Activated naive CD8-positive, alpha-beta T cell treated with anti-CD3 and anti-CD28 coated beads for 36 hours (primary cell): Measurements from ENCODE around the gene C7orf25. TPM values are rescaled to one million over a fixed set of nuclear protein-coding genes. Genes with fewer than 3 reads are reported as not detected.
A peak's percentile ranks its signal among the peaks of the same experiment; 100 is the strongest.

ENCODE experiments used
- DNase-seq: peaks from one replicate; pipeline ENCODE4 v3.0.0; 2021
- H3K27ac Mint-ChIP-seq: one replicate; pipeline ENCODE4 v1.8.0; 2022; ENCODE audit warnings: mild to moderate bottlenecking, moderate library complexity, mixed read lengths
- H3K27me3 Mint-ChIP-seq: one replicate; pipeline ENCODE4 v1.8.0; 2022; ENCODE audit warnings: mild to moderate bottlenecking, mixed read lengths
- H3K36me3 Mint-ChIP-seq: one replicate; pipeline ENCODE4 v1.8.0; 2021; ENCODE audit warnings: mild to moderate bottlenecking, mixed read lengths
- H3K4me1 Mint-ChIP-seq: one replicate; pipeline ENCODE4 v1.8.0; 2021; ENCODE audit warnings: mixed read lengths
- H3K4me3 Mint-ChIP-seq: one replicate; pipeline ENCODE4 v1.8.0; 2022; ENCODE audit warnings: mild to moderate bottlenecking, moderate library complexity, mixed read lengths
- H3K9me3 Mint-ChIP-seq: one replicate; pipeline ENCODE4 v1.8.0; 2022; ENCODE audit warnings: mixed read lengths
- total RNA-seq, 2 experiments: library from RNA; stranded (reverse); gene quantifications; one replicate each; pipeline ENCODE4 v1.2.3, GENCODE V29; 2021

C7orf25 gene
- 1 to 10 TPM; 3.8 to 4.3 TPM for total RNA-seq

GRCh38 chr7:42911454-42912447 lies at the start of gene C7orf25:
C7orf25 (minus strand) TSS chr7:42912070; CDS start chr7:42910900, 1,170 bp downstream.
- Mint-ChIP-seq H3K27ac (peak within 1 kb of the TSS; percentile 92), H3K36me3 (peaks cover 61% of the 10 kb centered on the region), H3K4me3 (peak within 1 kb of the TSS; percentile 94), H3K4me1 (peaks cover 58% of the 10 kb centered on the region), H3K27me3 (no peaks in the 10 kb centered on the region), H3K9me3 (no peaks in the 10 kb centered on the region)
- DNase-seq = peak; percentile 96

GRCh38 chr7:42961170-42961569 lies 49.3 kb upstream of the C7orf25 start:
- peaks cover 21% of the 10 kb centered on the region for H3K27me3 Mint-ChIP-seq
- H3K27ac Mint-ChIP-seq = no peak overlapping the region
- no peak for DNase-seq
- H3K36me3 Mint-ChIP-seq = peaks cover 1% of the 10 kb centered on the region
- H3K4me3 Mint-ChIP-seq = no peak overlapping the region
- peaks cover 12% of the 10 kb centered on the region for H3K4me1 Mint-ChIP-seq
- H3K9me3 Mint-ChIP-seq = peaks cover 4% of the 10 kb centered on the region

- Mint-ChIP-seq H3K4me1 (peaks cover 12% of the 10 kb centered on the region), H3K9me3 (peaks cover 4% of the 10 kb centered on the region), H3K27ac (no peak overlapping the region), H3K27me3 (peaks cover 21% of the 10 kb centered on the region), H3K4me3 (no peak overlapping the region), H3K36me3 (peaks cover 1% of the 10 kb centered on the region)
- no peak for DNase-seq
Measured at GRCh38 chr7:42960762-42961161, 48.9 kb upstream of the C7orf25 start.

GRCh38 chr7:42959549-42959948 lies 47.7 kb upstream of the C7orf25 start:
- Mint-ChIP-seq H3K27ac (no peak overlapping the region), H3K4me3 (no peak overlapping the region), H3K4me1 (peaks cover 3% of the 10 kb centered on the region), H3K9me3 (peaks cover 9% of the 10 kb centered on the region), H3K36me3 (peaks cover 1% of the 10 kb centered on the region), H3K27me3 (peaks cover 21% of the 10 kb centered on the region)
- DNase-seq = no peak

- peaks cover 9% of the 10 kb centered on the region for H3K9me3 Mint-ChIP-seq
- peaks cover 18% of the 10 kb centered on the region for H3K27me3 Mint-ChIP-seq
- H3K4me1 Mint-ChIP-seq = peaks cover 2% of the 10 kb centered on the region
- H3K4me3 Mint-ChIP-seq = no peak overlapping the region
- H3K36me3 Mint-ChIP-seq = peaks cover 1% of the 10 kb centered on the region
- no peak overlapping the region for H3K27ac Mint-ChIP-seq
- DNase-seq = no peak
Measured at GRCh38 chr7:42956062-42956461, 44.2 kb upstream of the C7orf25 start.

GRCh38 chr7:42953994-42954393 lies 42.1 kb upstream of the C7orf25 start:
- no peak for DNase-seq
- peaks cover 8% of the 10 kb centered on the region for H3K9me3 Mint-ChIP-seq
- H3K36me3 Mint-ChIP-seq = peaks cover 1% of the 10 kb centered on the region
- no peak overlapping the region for H3K4me3 Mint-ChIP-seq
- no peaks in the 10 kb centered on the region for H3K4me1 Mint-ChIP-seq
- no peak overlapping the region for H3K27ac Mint-ChIP-seq
- peaks cover 7% of the 10 kb centered on the region for H3K27me3 Mint-ChIP-seq

- H3K27me3 Mint-ChIP-seq = peaks cover 6% of the 10 kb centered on the region
- peaks cover 1% of the 10 kb centered on the region for H3K36me3 Mint-ChIP-seq
- peaks cover 8% of the 10 kb centered on the region for H3K9me3 Mint-ChIP-seq
- H3K27ac Mint-ChIP-seq = no peak overlapping the region
- no peaks in the 10 kb centered on the region for H3K4me1 Mint-ChIP-seq
- H3K4me3 Mint-ChIP-seq = no peak overlapping the region
- DNase-seq = no peak
Measured at GRCh38 chr7:42952328-42952727, 40.5 kb upstream of the C7orf25 start.

- Mint-ChIP-seq H3K9me3 (peaks cover 4% of the 10 kb centered on the region), H3K4me3 (no peak overlapping the region), H3K27me3 (peaks cover 3% of the 10 kb centered on the region), H3K4me1 (peaks cover 9% of the 10 kb centered on the region), H3K27ac (no peak overlapping the region), H3K36me3 (no peaks in the 10 kb centered on the region)
- DNase-seq = no peak
Measured at GRCh38 chr7:42950417-42950816, 38.5 kb upstream of the C7orf25 start.

- H3K4me1 Mint-ChIP-seq = peaks cover 9% of the 10 kb centered on the region
- no peaks in the 10 kb centered on the region for H3K9me3 Mint-ChIP-seq
- H3K27me3 Mint-ChIP-seq = peaks cover 3% of the 10 kb centered on the region
- no peak overlapping the region for H3K27ac Mint-ChIP-seq
- no peak for DNase-seq
- no peaks in the 10 kb centered on the region for H3K36me3 Mint-ChIP-seq
- H3K4me3 Mint-ChIP-seq = no peak overlapping the region
Measured at GRCh38 chr7:42947521-42947920, 35.7 kb upstream of the C7orf25 start.

GRCh38 chr7:42946627-42946950 lies 34.7 kb upstream of the C7orf25 start:
- no peaks in the 10 kb centered on the region for H3K9me3 Mint-ChIP-seq
- no peaks in the 10 kb centered on the region for H3K36me3 Mint-ChIP-seq
- no peak overlapping the region for H3K27ac Mint-ChIP-seq
- H3K27me3 Mint-ChIP-seq = peaks cover 3% of the 10 kb centered on the region
- peaks cover 9% of the 10 kb centered on the region for H3K4me1 Mint-ChIP-seq
- DNase-seq = no peak
- no peak overlapping the region for H3K4me3 Mint-ChIP-seq

- Mint-ChIP-seq H3K4me1 (peaks cover 10% of the 10 kb centered on the region), H3K27me3 (peaks cover 3% of the 10 kb centered on the region), H3K36me3 (no peaks in the 10 kb centered on the region), H3K4me3 (peak overlapping the region; percentile 58), H3K9me3 (no peaks in the 10 kb centered on the region), H3K27ac (peak overlapping the region; percentile 66)
- no peak for DNase-seq
Measured at GRCh38 chr7:42945821-42946626, 34.2 kb upstream of the C7orf25 start.

- Mint-ChIP-seq H3K4me3 (no peak overlapping the region), H3K36me3 (peaks cover 13% of the 10 kb centered on the region), H3K27me3 (no peaks in the 10 kb centered on the region), H3K9me3 (no peaks in the 10 kb centered on the region), H3K27ac (peak overlapping the region; percentile 10), H3K4me1 (peaks cover 36% of the 10 kb centered on the region)
- peak; percentile 66 for DNase-seq
Measured at GRCh38 chr7:42940985-42941847, 29.3 kb upstream of the C7orf25 start.

- Mint-ChIP-seq H3K4me1 (peaks cover 40% of the 10 kb centered on the region), H3K4me3 (peak overlapping the region; percentile 48), H3K9me3 (no peaks in the 10 kb centered on the region), H3K27ac (peak overlapping the region; percentile 90), H3K36me3 (peaks cover 20% of the 10 kb centered on the region), H3K27me3 (no peaks in the 10 kb centered on the region)
- peak; percentile 19 for DNase-seq
Measured at GRCh38 chr7:42939457-42940240, 27.8 kb upstream of the C7orf25 start.

- Mint-ChIP-seq H3K4me3 (peak overlapping the region; percentile 8), H3K36me3 (peaks cover 49% of the 10 kb centered on the region), H3K4me1 (peaks cover 52% of the 10 kb centered on the region), H3K27me3 (no peaks in the 10 kb centered on the region), H3K27ac (peak overlapping the region; percentile 72), H3K9me3 (no peaks in the 10 kb centered on the region)
- DNase-seq = no peak
Measured at GRCh38 chr7:42935861-42936260, 24.0 kb upstream of the C7orf25 start.
